Progenitor cell of endocrine pancreas (in vitro differentiated cells): Measurements from ENCODE around the gene SPON1. TPM values are rescaled to one million over a fixed set of nuclear protein-coding genes. Genes with fewer than 3 reads are reported as not detected.
"Not testable (repeated sequence)": the region's sequence is repeated elsewhere in the genome, so short reads cannot be mapped to it uniquely, and the experiment has no call there.

Source experiments
- DNase-seq: peaks from one replicate; pipeline ENCODE4 v3.0.0; 2021; ENCODE audit warnings: low spot score; ENCODE audit not compliant: unreplicated experiment
- H3K27ac Mint-ChIP-seq: 2 replicates; pipeline ENCODE4 v1.8.0; 2021; ENCODE audit warnings: mild to moderate bottlenecking, moderate library complexity, mixed read lengths
- H3K27me3 Mint-ChIP-seq: 2 replicates; pipeline ENCODE4 v1.8.0; 2021; ENCODE audit warnings: mixed read lengths
- H3K36me3 Mint-ChIP-seq: 2 replicates; pipeline ENCODE4 v1.8.0; 2022; ENCODE audit warnings: mixed read lengths; ENCODE audit not compliant: insufficient read depth
- H3K4me1 Mint-ChIP-seq: 2 replicates; pipeline ENCODE4 v1.8.0; 2021; ENCODE audit warnings: low read depth, mixed read lengths
- H3K4me3 Mint-ChIP-seq: 2 replicates; pipeline ENCODE4 v1.8.0; 2021; ENCODE audit warnings: low read depth, mild to moderate bottlenecking, moderate library complexity, mixed read lengths
- H3K9me3 Mint-ChIP-seq: 2 replicates; pipeline ENCODE4 v1.8.0; 2021; ENCODE audit warnings: low read depth, mixed read lengths
- CTCF ChIP-seq: fragments of 200-600 bp; sonication (generic); IDR thresholded peaks from one replicate; pipeline ENCODE4 v1.5.0; 2021; ENCODE audit warnings: antibody characterized with exemption, mild to moderate bottlenecking; ENCODE audit not compliant: unreplicated experiment
- total RNA-seq: library from RNA; stranded (reverse); gene quantifications from 2 replicates; pipeline ENCODE4 v1.2.1, GENCODE V29; 2021

Gene SPON1
- total RNA-seq, 1 donor from 2014 or later: 13.7 TPM

DNA sequence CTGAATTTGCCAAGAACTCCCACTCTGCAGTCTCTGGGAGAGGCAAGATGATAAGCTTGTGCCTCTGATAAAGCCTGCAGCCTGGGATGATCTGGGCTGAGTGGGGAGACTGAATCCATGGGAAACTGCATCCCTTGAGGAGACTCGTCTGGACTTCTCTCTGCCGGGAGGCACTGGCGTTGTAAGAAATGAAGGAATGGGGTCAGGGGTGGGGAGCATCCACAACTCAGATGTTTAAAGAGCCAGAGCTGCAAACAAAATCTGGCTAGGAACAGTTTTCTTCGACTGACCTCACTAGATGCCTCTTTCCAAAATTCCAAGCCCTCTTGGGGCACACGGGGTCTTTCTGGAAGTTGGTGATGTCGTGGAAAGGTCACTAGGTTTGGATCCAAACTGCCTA is 64.4 kb downstream of the SPON1 start:
- Mint-ChIP-seq H3K4me3 (no peak overlapping the region), H3K36me3 (no peaks in the 10 kb centered on the region), H3K9me3 (no peaks in the 10 kb centered on the region), H3K27ac (no peak overlapping the region), H3K4me1 (peaks cover 7% of the 10 kb centered on the region), H3K27me3 (peaks cover 18% of the 10 kb centered on the region)
- no peak for TF ChIP-seq CTCF
- no peak for DNase-seq

DNA sequence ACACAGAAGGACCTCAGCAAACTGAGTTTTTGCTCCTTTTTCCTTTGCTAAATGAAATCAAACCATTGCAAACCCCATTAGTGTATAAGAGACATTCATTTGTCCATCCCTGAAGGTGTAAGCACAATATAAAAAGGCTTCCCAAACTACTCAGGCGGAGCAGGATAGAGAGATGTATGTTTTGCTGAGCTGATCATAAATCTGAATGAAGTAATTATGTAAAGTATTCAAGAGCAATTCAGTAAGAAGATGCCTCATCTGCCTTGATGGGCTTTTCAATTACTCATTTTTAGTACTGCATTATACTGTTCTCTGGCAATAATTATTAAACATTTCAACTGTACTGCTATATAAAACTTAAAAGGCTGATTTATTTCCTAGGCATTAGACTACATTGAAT is 65.0 kb downstream of the SPON1 start:
- Mint-ChIP-seq H3K27ac (no peak overlapping the region), H3K9me3 (no peaks in the 10 kb centered on the region), H3K4me3 (no peak overlapping the region), H3K4me1 (peaks cover 7% of the 10 kb centered on the region), H3K36me3 (no peaks in the 10 kb centered on the region), H3K27me3 (peaks cover 14% of the 10 kb centered on the region)
- no peak for TF ChIP-seq CTCF
- DNase-seq: no peak

GRCh38 chr11:14029440-14029839 is 66.9 kb downstream of the SPON1 start:
- H3K27ac Mint-ChIP-seq: no peak overlapping the region

GRCh38 chr11:14029971-14030920 is 67.7 kb downstream of the SPON1 start:
- H3K9me3 Mint-ChIP-seq: no peaks in the 10 kb centered on the region
- no peaks in the 10 kb centered on the region for H3K36me3 Mint-ChIP-seq
- TF ChIP-seq CTCF: no peak
- H3K27ac Mint-ChIP-seq: no peak overlapping the region
- H3K4me1 Mint-ChIP-seq: peaks cover 7% of the 10 kb centered on the region
- DNase-seq: no peak
- no peak overlapping the region for H3K4me3 Mint-ChIP-seq
- peaks cover 11% of the 10 kb centered on the region for H3K27me3 Mint-ChIP-seq

More at GRCh38 chr11:14029440-14029839, 66.9 kb downstream of the SPON1 start:
- no peak for TF ChIP-seq CTCF
- Mint-ChIP-seq H3K4me3 (no peak overlapping the region), H3K36me3 (no peaks in the 10 kb centered on the region), H3K9me3 (no peaks in the 10 kb centered on the region), H3K27me3 (peaks cover 11% of the 10 kb centered on the region), H3K4me1 (peaks cover 7% of the 10 kb centered on the region)
- no peak for DNase-seq

GRCh38 chr11:14035526-14035925 is 73.0 kb downstream of the SPON1 start:
- not testable (repeated sequence) for H3K27ac Mint-ChIP-seq, DNase-seq, H3K4me3 Mint-ChIP-seq, H3K4me1 Mint-ChIP-seq, H3K9me3 Mint-ChIP-seq, H3K36me3 Mint-ChIP-seq, H3K27me3 Mint-ChIP-seq

GRCh38 chr11:14036469-14036868 is 73.9 kb downstream of the SPON1 start:
- no peaks in the 10 kb centered on the region for H3K27me3 Mint-ChIP-seq
- no peak for DNase-seq
- no peak overlapping the region for H3K4me3 Mint-ChIP-seq
- H3K4me1 Mint-ChIP-seq: no peaks in the 10 kb centered on the region
- TF ChIP-seq CTCF: no peak
- H3K27ac Mint-ChIP-seq: no peak overlapping the region
- H3K36me3 Mint-ChIP-seq: no peaks in the 10 kb centered on the region
- peaks cover 7% of the 10 kb centered on the region for H3K9me3 Mint-ChIP-seq
